PC-3 (cell line): Measurements from ENCODE around the gene RTN1. TPM values are rescaled to one million over a fixed set of nuclear protein-coding genes. Genes with fewer than 3 reads are reported as not detected.

Source experiments
- ATAC-seq: fragments of 200-7000 bp; cut with Tn5 transposase; 2 replicates; pipeline ENCODE4 v1.9.1; 2020; ENCODE audit warnings: mild to moderate bottlenecking, moderate library complexity
- BruUV-seq: library from RNA; stranded (reverse); fragments of 400-500 nt; replicated peaks from 2 replicates; lab custom pipeline; 2021; lab: Mats Ljungman, UMichigan
- CTCF ChIA-PET: fragments of 300-600 bp; sonication (Branson Sonifier 250); formaldehyde crosslinking; loops from one replicate; lab custom pipeline; 2022; ENCODE audit warnings: antibody characterized with exemption; lab: Charles Lee
- POLR2A ChIA-PET: fragments of 300-600 bp; sonication (Branson Sonifier 250); formaldehyde crosslinking; loops from one replicate; lab custom pipeline; 2022; ENCODE audit warnings: antibody characterized with exemption; ENCODE audit not compliant: unreplicated experiment; lab: Charles Lee
- DNase-seq: peaks from one replicate; pipeline ENCODE4 v3.0.0-alpha.2; 2015
- H2AFZ ChIP-seq: fragments of 300-600 bp; sonication (generic); 2 replicates; pipeline ENCODE4 v1.6.0; 2016; ENCODE audit warnings: antibody characterized with exemption, low read length
- H3F3A ChIP-seq: fragments of 300-600 bp; sonication (generic); one replicate; pipeline ENCODE4 v1.6.0; 2017; ENCODE audit warnings: antibody characterized with exemption, low read length, control low read depth, mild to moderate bottlenecking; ENCODE audit not compliant: unreplicated experiment
- H3K27ac ChIP-seq: fragments of 300-600 bp; sonication (generic); 2 replicates; pipeline ENCODE4 v1.5.1; 2016; ENCODE audit warnings: mild to moderate bottlenecking, low read length
- H3K27me3 ChIP-seq: fragments of 300-600 bp; sonication (generic); 2 replicates; pipeline ENCODE4 v1.6.1; 2016; ENCODE audit warnings: low read length, mixed read lengths
- H3K36me3 ChIP-seq: fragments of 300-600 bp; sonication (generic); 2 replicates; pipeline ENCODE4 v1.6.1; 2016; ENCODE audit warnings: low read depth, mixed run types, low read length, mixed read lengths
- H3K4me1 ChIP-seq: fragments of 300-600 bp; sonication (generic); 2 replicates; pipeline ENCODE4 v1.5.1; 2016; ENCODE audit warnings: low read length; ENCODE audit not compliant: insufficient read depth
- H3K4me2 ChIP-seq: fragments of 300-600 bp; sonication (generic); 2 replicates; pipeline ENCODE4 v1.6.0; 2016; ENCODE audit warnings: low read length
- H3K4me3 ChIP-seq: fragments of 300-600 bp; sonication (generic); 2 replicates; pipeline ENCODE4 v1.5.1; 2016; ENCODE audit warnings: mild to moderate bottlenecking, low read length, mixed read lengths
- H3K79me2 ChIP-seq: fragments of 300-600 bp; sonication (generic); 2 replicates; pipeline ENCODE4 v1.6.1; 2017; ENCODE audit warnings: low read length, mixed read lengths
- H3K9ac ChIP-seq: fragments of 300-600 bp; sonication (generic); 2 replicates; pipeline ENCODE4 v1.6.0; 2016; ENCODE audit warnings: mild to moderate bottlenecking, low read length
- H3K9me2 ChIP-seq: fragments of 300-600 bp; sonication (generic); replicated peaks from 2 replicates; pipeline ENCODE4 v1.6.1; 2016; ENCODE audit warnings: mixed run types, low read length, mixed read lengths
- H3K9me3 ChIP-seq: fragments of 300-600 bp; sonication (generic); 2 replicates; pipeline ENCODE4 v1.6.1; 2016; ENCODE audit warnings: low read length, mixed read lengths
- H4K20me1 ChIP-seq: fragments of 300-600 bp; sonication (generic); 2 replicates; pipeline ENCODE4 v1.6.1; 2016; ENCODE audit warnings: low read length, mixed read lengths
- EZH2 ChIP-seq: fragments of 300-600 bp; sonication (generic); IDR thresholded peaks from one replicate; pipeline ENCODE4 v1.6.1; 2017; ENCODE audit warnings: antibody characterized with exemption, mild to moderate bottlenecking, low read length; ENCODE audit not compliant: unreplicated experiment
- EZH2phosphoT487 ChIP-seq: fragments of 300-600 bp; sonication (generic); IDR thresholded peaks from 2 replicates; pipeline ENCODE4 v1.6.1; 2018; ENCODE audit warnings: mild to moderate bottlenecking, antibody characterized with exemption, low read length, borderline replicate concordance
- intact Hi-C: fragments of 100-400 bp; cut with micrococcal nuclease; formaldehyde crosslinking; loops from 2 replicates; pipeline ENCODE4 v1.9.0; 2023
- total RNA-seq: library from RNA; depleted of rRNA; stranded (reverse); fragments of >200 nt; gene quantifications from 2 replicates; pipeline ENCODE4 v1.2.3, GENCODE V29; 2014
- TF ChIP-seq, protein P1 (sequence below): fragments of 300-600 bp; sonication (generic); conservative IDR thresholded peaks from 2 replicates; pipeline ENCODE4 v1.5.1; 2017; ENCODE audit warnings: antibody characterized with exemption, low read depth, mild to moderate bottlenecking, low read length

Gene RTN1
- total RNA-seq, 1 experiment from 2014 or later, result not detected

DNA sequence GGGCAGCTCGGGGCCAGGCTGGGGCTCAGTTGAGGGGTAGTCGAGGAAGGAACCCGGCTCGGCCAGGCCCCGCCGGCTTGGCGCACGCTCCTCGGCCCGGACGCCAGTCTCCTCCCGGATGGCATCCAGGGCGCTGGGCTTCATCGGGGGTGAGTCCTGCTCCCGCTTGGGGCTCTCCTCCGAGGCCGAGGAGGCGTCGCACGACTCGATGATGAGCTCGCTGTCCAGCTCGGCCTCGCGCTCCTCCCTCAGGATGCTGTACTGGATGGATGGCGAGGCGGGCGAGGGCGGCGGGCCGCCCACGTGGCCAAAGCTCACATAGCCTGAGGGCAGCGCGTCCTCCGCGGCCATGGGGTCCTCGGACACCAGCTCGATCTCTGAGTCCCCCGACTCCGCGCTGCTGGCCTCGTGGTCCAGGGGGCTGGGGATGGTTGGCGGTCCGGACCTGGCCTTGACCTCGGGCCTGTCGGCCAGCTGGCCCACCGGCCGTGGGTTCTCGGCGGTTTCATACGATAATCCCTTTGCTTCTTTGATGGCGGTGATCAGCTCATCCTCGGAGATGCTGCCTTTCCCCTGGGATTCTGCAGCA lies 143.4 kb downstream of the RTN1 start:
- ChIA-PET CTCF (no interaction called here), POLR2A (no interaction called here)
- H3K4me1 ChIP-seq, result no peaks in the 10 kb centered on the region
- no peaks in the 10 kb centered on the region for H3K9me3 ChIP-seq
- H3K9ac ChIP-seq, result no peak overlapping the region
- TF ChIP-seq EZH2phosphoT487, result no peak
- TF ChIP-seq, protein P1, sequence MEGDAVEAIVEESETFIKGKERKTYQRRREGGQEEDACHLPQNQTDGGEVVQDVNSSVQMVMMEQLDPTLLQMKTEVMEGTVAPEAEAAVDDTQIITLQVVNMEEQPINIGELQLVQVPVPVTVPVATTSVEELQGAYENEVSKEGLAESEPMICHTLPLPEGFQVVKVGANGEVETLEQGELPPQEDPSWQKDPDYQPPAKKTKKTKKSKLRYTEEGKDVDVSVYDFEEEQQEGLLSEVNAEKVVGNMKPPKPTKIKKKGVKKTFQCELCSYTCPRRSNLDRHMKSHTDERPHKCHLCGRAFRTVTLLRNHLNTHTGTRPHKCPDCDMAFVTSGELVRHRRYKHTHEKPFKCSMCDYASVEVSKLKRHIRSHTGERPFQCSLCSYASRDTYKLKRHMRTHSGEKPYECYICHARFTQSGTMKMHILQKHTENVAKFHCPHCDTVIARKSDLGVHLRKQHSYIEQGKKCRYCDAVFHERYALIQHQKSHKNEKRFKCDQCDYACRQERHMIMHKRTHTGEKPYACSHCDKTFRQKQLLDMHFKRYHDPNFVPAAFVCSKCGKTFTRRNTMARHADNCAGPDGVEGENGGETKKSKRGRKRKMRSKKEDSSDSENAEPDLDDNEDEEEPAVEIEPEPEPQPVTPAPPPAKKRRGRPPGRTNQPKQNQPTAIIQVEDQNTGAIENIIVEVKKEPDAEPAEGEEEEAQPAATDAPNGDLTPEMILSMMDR, result no peak
- TF ChIP-seq EZH2, result no peak
- no peak overlapping the region for H3K4me2 ChIP-seq
- no peak overlapping the region for H3K4me3 ChIP-seq
- H3K79me2 ChIP-seq, result no peaks in the 10 kb centered on the region
- DNase-seq (no peak), ATAC-seq (no peak)
- no peaks in the 10 kb centered on the region for H3K9me2 ChIP-seq
- no peaks in the 10 kb centered on the region for H3K36me3 ChIP-seq
- BruUV-seq, result no TSS peak
- peaks cover 51% of the 10 kb centered on the region for H3K27me3 ChIP-seq
- H2AFZ ChIP-seq, result no peak overlapping the region
- H3F3A ChIP-seq, result no peaks in the 10 kb centered on the region
- intact Hi-C loops, result no loop called here
- H4K20me1 ChIP-seq, result no peaks in the 10 kb centered on the region
- no peak overlapping the region for H3K27ac ChIP-seq

DNA sequence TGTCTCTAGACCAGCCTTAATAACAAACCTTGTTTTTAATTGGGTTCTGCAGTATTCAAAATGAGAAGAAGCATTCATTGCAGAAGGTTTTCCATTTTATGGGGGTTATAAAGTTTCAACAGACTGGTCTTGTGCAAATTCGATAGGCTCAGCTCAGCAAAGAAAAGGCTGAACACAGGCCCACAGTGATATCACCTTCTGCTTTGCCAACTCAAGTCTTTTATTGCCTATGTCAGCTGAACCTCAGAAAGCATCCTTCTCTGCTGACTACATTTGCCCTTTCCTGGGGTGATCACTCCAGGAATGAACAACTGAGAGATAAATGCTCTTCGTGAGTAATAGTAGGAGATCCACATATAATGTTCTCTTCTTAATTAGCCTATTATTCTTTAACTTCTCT lies 159.5 kb downstream of the RTN1 start:
- Histone ChIP-seq H2AFZ (no peak overlapping the region), H3K4me3 (no peak overlapping the region), H3K27ac (no peak overlapping the region), H3K4me1 (no peaks in the 10 kb centered on the region), H3K9me3 (no peaks in the 10 kb centered on the region), H3K9me2 (no peaks in the 10 kb centered on the region), H3K79me2 (no peaks in the 10 kb centered on the region), H3K4me2 (no peak overlapping the region), H4K20me1 (no peaks in the 10 kb centered on the region), H3K9ac (no peak overlapping the region), H3F3A (no peaks in the 10 kb centered on the region), H3K27me3 (peaks cover 91% of the 10 kb centered on the region), H3K36me3 (no peaks in the 10 kb centered on the region)
- ChIA-PET CTCF (no interaction called here), POLR2A (no interaction called here)
- intact Hi-C loops, result no loop called here
- TF ChIP-seq EZH2phosphoT487 (no peak), EZH2 (no peak)
- TF ChIP-seq, protein P1, result no peak
- DNase-seq (no peak), ATAC-seq (no peak)
- BruUV-seq, result no TSS peak
